GM12874 (cell line): Measurements from ENCODE around the gene MARCHF3.

Source experiments
- CTCF ChIP-seq: IDR thresholded peaks from 2 replicates; pipeline ENCODE4 v1.5.1; 2011; ENCODE audit warnings: low read depth, mild to moderate bottlenecking, control low read depth, low read length, moderate library complexity; ENCODE audit not compliant: insufficient read depth

MARCHF3 gene

GRCh38 chr5:126965061-126965475 lies 65.3 kb downstream of the MARCHF3 start:
- TF ChIP-seq CTCF, result no peak

DNA sequence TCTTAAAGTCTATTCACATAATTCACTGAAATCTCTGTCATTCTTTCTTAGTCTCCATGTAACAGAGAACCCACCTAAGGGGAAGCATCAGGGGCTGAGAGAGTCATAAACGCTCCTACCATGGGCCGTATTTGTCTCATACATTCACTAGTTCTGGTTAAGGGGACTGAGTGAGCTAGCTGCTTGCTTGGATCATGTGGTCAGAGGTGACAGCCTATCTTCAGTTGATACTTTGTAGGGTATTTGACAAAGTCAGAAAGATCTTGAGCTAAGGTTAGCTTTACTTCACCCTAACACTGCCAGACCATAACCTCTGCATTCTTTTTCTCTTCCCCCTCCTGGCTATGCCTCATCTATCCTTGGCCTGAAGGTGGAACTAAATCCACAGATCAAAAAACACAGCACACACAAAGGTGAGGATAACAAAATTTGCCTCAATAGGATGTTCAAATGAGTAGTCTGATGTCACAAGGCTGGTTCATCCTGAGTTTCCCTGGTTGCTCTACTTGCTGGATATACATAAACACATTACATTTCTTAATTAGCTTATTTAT lies 66.5 kb downstream of the MARCHF3 start:
- TF ChIP-seq CTCF, result no peak

DNA sequence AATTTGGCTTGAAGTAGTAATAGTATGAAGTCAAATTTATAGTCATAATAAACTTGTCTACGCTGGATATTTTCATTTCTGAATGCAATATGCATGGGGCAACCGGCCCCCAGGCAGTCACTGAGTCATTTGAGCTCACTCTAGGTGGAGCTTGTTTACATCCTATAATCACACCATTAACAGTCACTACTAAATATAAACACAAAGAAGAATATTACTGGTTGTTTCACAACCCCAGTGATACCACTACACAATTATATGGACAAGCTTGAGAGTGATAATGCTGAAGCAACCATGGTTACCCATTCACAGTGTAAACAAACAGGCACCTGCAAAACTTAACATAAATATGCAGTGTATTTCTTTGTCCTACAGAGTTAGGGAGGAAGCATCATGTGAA lies 68.7 kb downstream of the MARCHF3 start:
- no peak for TF ChIP-seq CTCF

- no peak for TF ChIP-seq CTCF
These were observed 69.2 kb downstream of the MARCHF3 start for GRCh38 chr5:126961128-126961527.

- no peak for TF ChIP-seq CTCF
These were observed 71.2 kb downstream of the MARCHF3 start for GRCh38 chr5:126959188-126959587.

DNA sequence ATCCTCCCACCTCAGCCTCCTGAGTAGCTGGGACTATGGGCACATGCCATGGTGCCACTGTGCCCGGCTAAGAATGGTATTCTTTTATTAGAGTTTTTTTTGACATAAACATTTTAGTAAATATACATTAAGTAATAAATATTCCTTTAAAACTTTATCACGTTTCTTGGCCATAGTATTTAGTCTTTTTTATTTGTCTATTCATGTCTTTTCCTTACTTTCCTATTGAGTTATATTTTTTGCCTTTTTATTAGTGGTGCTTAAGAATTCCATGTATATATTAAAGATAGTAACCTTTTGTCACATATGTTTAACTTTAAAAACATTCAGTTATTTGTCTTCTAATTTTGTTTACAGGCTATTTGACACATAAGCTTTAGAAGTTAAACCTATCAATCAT lies 73.4 kb downstream of the MARCHF3 start:
- TF ChIP-seq CTCF, result no peak

- TF ChIP-seq CTCF, result no peak
These were observed 75.4 kb downstream of the MARCHF3 start for GRCh38 chr5:126954981-126955380.
